Erythroblast (primary cell): ENCODE measurements around the gene NUDT4.

Experiments
- GATA1 ChIP-seq: IDR thresholded peaks from 2 replicates; pipeline ENCODE4 v1.6.1; 2011; ENCODE audit warnings: low read depth, mild to moderate bottlenecking, control low read depth, low read length, moderate library complexity
- POLR2A ChIP-seq: IDR thresholded peaks from 2 replicates; pipeline ENCODE4 v1.6.1; 2011; ENCODE audit warnings: mild to moderate bottlenecking, low read length

DNA sequence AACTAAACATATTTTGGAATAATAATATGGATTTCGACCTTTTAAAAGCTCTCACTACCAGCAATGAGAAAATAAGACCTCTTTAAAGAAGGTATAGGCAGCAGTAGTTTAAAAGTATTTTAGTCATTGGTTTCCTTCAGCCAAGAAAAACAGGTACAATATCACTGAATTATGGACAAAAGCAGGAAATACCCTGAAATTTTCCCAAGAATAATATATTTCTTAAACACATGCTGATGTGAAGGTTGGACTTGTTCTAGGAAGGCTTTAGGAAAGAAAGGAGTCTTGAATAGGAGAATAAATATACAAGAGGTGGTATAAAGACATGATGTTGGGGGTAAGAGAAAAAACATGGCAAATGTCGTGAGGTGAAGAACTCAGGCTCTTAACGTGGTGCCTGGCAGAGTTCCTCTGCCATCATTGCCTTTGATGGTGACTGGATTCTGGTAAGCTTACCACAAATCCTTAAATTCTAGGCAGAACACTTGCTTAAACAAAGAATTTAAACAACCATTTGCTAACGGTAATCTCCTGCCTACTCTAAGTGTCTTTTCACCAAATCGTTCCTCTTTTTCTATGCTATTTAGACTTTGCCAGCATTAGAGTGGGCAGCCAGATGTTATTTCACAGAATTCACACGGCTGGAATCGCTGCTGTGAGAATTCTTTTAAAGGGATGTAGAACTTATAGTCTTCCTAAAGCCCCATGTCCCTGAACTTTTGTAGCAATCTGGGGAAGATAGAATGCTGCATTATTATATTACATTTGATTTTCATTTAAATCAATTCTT, 11.9 kb upstream of the NUDT4 start:
- TF ChIP-seq POLR2A (no peak), GATA1 (no peak)
